Neural progenitor cell (in vitro differentiated cells): ENCODE data around the gene DOK5. TPM values are rescaled to one million over a fixed set of nuclear protein-coding genes. Genes with fewer than 3 reads are reported as not detected.

Source experiments
- DNase-seq: peaks from one replicate; pipeline ENCODE4 v3.0.0-alpha.2; 2016; ENCODE audit warnings: low spot score
- H2AFZ ChIP-seq: fragments of 200-600 bp; sonication (generic); replicated peaks from 2 replicates; pipeline ENCODE4 v1.6.1; 2016; ENCODE audit warnings: antibody characterized with exemption
- H3F3A ChIP-seq: fragments of 200-600 bp; sonication (generic); 2 replicates; pipeline ENCODE4 v1.6.1; 2016; ENCODE audit warnings: antibody characterized with exemption, low read depth
- H3K27ac ChIP-seq: fragments of 200-600 bp; sonication (generic); 2 replicates; pipeline ENCODE4 v1.5.1; 2016; ENCODE audit warnings: mild to moderate bottlenecking
- H3K27me3 ChIP-seq: fragments of 200-600 bp; sonication (generic); 2 replicates; pipeline ENCODE4 v1.6.1; 2016; ENCODE audit warnings: mild to moderate bottlenecking, moderate library complexity
- H3K36me3 ChIP-seq: fragments of 200-600 bp; sonication (generic); 2 replicates; pipeline ENCODE4 v1.5.1; 2016
- H3K4me1 ChIP-seq: fragments of 200-600 bp; sonication (generic); 2 replicates; pipeline ENCODE4 v1.6.1; 2016; ENCODE audit warnings: mixed run types
- H3K4me2 ChIP-seq: fragments of 200-600 bp; sonication (generic); 2 replicates; pipeline ENCODE4 v1.6.1; 2016
- H3K4me3 ChIP-seq: fragments of 200-600 bp; sonication (generic); 2 replicates; pipeline ENCODE4 v1.5.1; 2016
- H3K79me2 ChIP-seq: fragments of 200-600 bp; sonication (generic); 2 replicates; pipeline ENCODE4 v1.6.1; 2016; ENCODE audit warnings: low read depth
- H3K9ac ChIP-seq: fragments of 200-600 bp; sonication (generic); 2 replicates; pipeline ENCODE4 v1.6.1; 2016
- H3K9me3 ChIP-seq: fragments of 200-600 bp; sonication (generic); 2 replicates; pipeline ENCODE4 v1.5.1; 2016; ENCODE audit warnings: low read depth
- H4K20me1 ChIP-seq: fragments of 200-600 bp; sonication (generic); 2 replicates; pipeline ENCODE4 v1.6.1; 2016; ENCODE audit warnings: low read depth
- H3K27ac Mint-ChIP-seq: 3 replicates; pipeline ENCODE4 v1.8.0; 2021; ENCODE audit warnings: mixed read lengths
- H3K27me3 Mint-ChIP-seq: 2 replicates; pipeline ENCODE4 v1.8.0; 2022; ENCODE audit warnings: low read depth, mild to moderate bottlenecking, inconsistent platforms, moderate library complexity, mixed read lengths; ENCODE audit not compliant: insufficient read depth
- H3K36me3 Mint-ChIP-seq: 3 replicates; pipeline ENCODE4 v1.8.0; 2021; ENCODE audit warnings: mixed read lengths
- H3K4me1 Mint-ChIP-seq: 3 replicates; pipeline ENCODE4 v1.8.0; 2021; ENCODE audit warnings: mixed read lengths
- H3K4me3 Mint-ChIP-seq: 3 replicates; pipeline ENCODE4 v1.8.0; 2021; ENCODE audit warnings: mild to moderate bottlenecking, moderate library complexity, mixed read lengths
- H3K9me3 Mint-ChIP-seq: 3 replicates; pipeline ENCODE4 v1.8.0; 2020; ENCODE audit warnings: mixed read lengths
- CTCF ChIP-seq: fragments of 200-600 bp; sonication (generic); IDR thresholded peaks from 2 replicates; pipeline ENCODE4 v1.5.1; 2017; ENCODE audit warnings: antibody characterized with exemption, mild to moderate bottlenecking
- EZH2 ChIP-seq: fragments of 200-600 bp; sonication (generic); IDR thresholded peaks from 2 replicates; pipeline ENCODE4 v1.6.1; 2017; ENCODE audit warnings: antibody characterized with exemption, mild to moderate bottlenecking, moderate library complexity
- EZH2phosphoT487 ChIP-seq: fragments of 200-600 bp; sonication (generic); IDR thresholded peaks from 2 replicates; pipeline ENCODE4 v1.6.1; 2017; ENCODE audit warnings: antibody characterized with exemption
- total RNA-seq: library from RNA; depleted of rRNA; stranded (reverse); fragments of >200 nt; gene quantifications from 2 replicates; pipeline ENCODE4 v1.2.3, GENCODE V29; 2015; ENCODE audit warnings: low replicate concordance

The DOK5 gene
- total RNA-seq, 1 donor from 2014 or later: 3.1 TPM

- Histone ChIP-seq H3K27me3 (no peaks in the 10 kb centered on the region), H3K27ac (no peak overlapping the region), H3K79me2 (no peaks in the 10 kb centered on the region), H3K36me3 (no peaks in the 10 kb centered on the region), H3K4me1 (peaks cover 3% of the 10 kb centered on the region), H3K4me3 (no peak overlapping the region), H4K20me1 (no peaks in the 10 kb centered on the region), H3F3A (no peaks in the 10 kb centered on the region), H3K9me3 (no peaks in the 10 kb centered on the region), H3K9ac (no peak overlapping the region), H2AFZ (no peak overlapping the region), H3K4me2 (no peak overlapping the region)
- no peaks in the 10 kb centered on the region for H3K27me3 Mint-ChIP-seq
- peaks cover 31% of the 10 kb centered on the region for H3K4me1 Mint-ChIP-seq
- no peaks in the 10 kb centered on the region for H3K9me3 Mint-ChIP-seq
- H3K36me3 Mint-ChIP-seq: peaks cover 9% of the 10 kb centered on the region
- DNase-seq: no peak
- TF ChIP-seq EZH2phosphoT487: no peak
- no peak for TF ChIP-seq CTCF
- no peak for TF ChIP-seq EZH2
- H3K4me3 Mint-ChIP-seq: no peak overlapping the region
- peak overlapping the region; percentile 78 for H3K27ac Mint-ChIP-seq
Observed at GRCh38 chr20:54619181-54619580, 143.8 kb downstream of the DOK5 start.

- peaks cover 3% of the 10 kb centered on the region for H3F3A ChIP-seq
- no peak overlapping the region for H2AFZ ChIP-seq
- no peaks in the 10 kb centered on the region for H4K20me1 ChIP-seq
- H3K9ac ChIP-seq: no peak overlapping the region
- no peaks in the 10 kb centered on the region for H3K27me3 ChIP-seq
- peaks cover 8% of the 10 kb centered on the region for H3K4me1 ChIP-seq
- peak overlapping the region; percentile 11 for H3K27ac Mint-ChIP-seq
- peaks cover 9% of the 10 kb centered on the region for H3K36me3 Mint-ChIP-seq
- H3K4me1 Mint-ChIP-seq: peaks cover 36% of the 10 kb centered on the region
- no peak overlapping the region for H3K4me3 ChIP-seq
- no peak overlapping the region for H3K4me2 ChIP-seq
- H3K4me3 Mint-ChIP-seq: no peak overlapping the region
- no peaks in the 10 kb centered on the region for H3K27me3 Mint-ChIP-seq
- H3K9me3 Mint-ChIP-seq: no peaks in the 10 kb centered on the region
- no peaks in the 10 kb centered on the region for H3K9me3 ChIP-seq
- no peak for TF ChIP-seq CTCF
- H3K27ac ChIP-seq: no peak overlapping the region
- H3K36me3 ChIP-seq: no peaks in the 10 kb centered on the region
- DNase-seq: no peak
- H3K79me2 ChIP-seq: no peaks in the 10 kb centered on the region
Observed at GRCh38 chr20:54619682-54620081, 144.3 kb downstream of the DOK5 start.

- H3K4me3 Mint-ChIP-seq: no peak overlapping the region
Observed at GRCh38 chr20:54620611-54621010, 145.2 kb downstream of the DOK5 start.

More at GRCh38 chr20:54620611-54621010, 145.2 kb downstream of the DOK5 start:
- Histone ChIP-seq H3K4me2 (no peak overlapping the region), H3K4me1 (peaks cover 18% of the 10 kb centered on the region), H3F3A (peaks cover 12% of the 10 kb centered on the region), H4K20me1 (no peaks in the 10 kb centered on the region), H3K4me3 (no peak overlapping the region), H3K9me3 (no peaks in the 10 kb centered on the region), H3K9ac (no peak overlapping the region), H3K36me3 (no peaks in the 10 kb centered on the region), H2AFZ (no peak overlapping the region), H3K27me3 (no peaks in the 10 kb centered on the region), H3K27ac (no peak overlapping the region), H3K79me2 (no peaks in the 10 kb centered on the region)
- Mint-ChIP-seq H3K4me1 (peaks cover 45% of the 10 kb centered on the region), H3K27me3 (no peaks in the 10 kb centered on the region), H3K27ac (no peak overlapping the region), H3K36me3 (peaks cover 6% of the 10 kb centered on the region), H3K9me3 (no peaks in the 10 kb centered on the region)
- TF ChIP-seq EZH2phosphoT487 (no peak), EZH2 (no peak), CTCF (no peak)
- no peak for DNase-seq
